Endothelial cell of hepatic sinusoid (primary cell): Measurements from ENCODE around the gene GSPT1.

ENCODE experiments used
- in situ Hi-C: cut with HindIII; loops from 2 replicates; pipeline ENCODE4 v1.10.0; 2017; ENCODE audit warnings: low sequenced_read_pairs

Gene GSPT1

DNA sequence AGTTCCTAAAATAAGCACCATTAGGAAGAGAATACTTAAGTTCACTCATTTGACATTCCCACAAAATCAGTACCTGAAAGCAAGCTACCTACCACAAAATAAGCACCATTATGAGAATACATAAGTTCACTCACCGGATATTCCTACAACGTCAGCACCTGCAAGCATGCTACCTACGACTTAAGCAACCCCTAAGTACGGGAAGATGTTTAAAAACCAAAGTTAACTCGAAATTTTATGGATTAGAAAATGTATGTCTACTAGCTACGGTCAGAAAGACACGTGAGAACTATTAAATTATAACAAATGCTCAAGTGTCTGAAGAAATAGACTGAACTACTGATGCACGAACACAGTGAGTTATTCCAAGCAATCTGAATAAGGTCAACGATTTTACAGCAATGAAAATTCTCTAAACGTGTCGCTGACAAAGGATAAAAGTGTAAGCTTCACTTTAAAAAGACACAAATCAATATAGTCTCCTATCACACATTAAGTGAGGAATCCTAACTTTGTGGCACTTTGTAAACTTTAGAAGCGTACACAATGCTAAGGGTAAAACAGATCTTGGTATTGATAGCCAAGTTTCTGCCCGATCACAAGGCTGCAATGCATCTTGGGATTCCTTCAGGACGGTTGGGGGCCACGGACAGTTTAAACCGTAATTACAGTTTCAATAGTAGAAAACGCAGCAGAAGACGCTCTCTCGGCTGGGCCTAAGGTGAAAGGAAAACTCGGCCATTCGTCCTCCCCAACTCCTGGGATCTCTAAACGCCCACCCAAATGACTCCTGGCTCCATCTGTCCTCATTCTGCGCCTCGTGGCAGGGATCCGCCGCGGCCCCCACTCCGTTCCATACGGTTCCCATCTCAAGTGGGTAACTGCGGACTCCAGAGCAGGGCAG lies 1.3 kb downstream of the GSPT1 start:
- in situ Hi-C loops: loop anchor here (5.0 kb wide), 1 partner anchor 77 kb away; no protein-coding TSS in a partner anchor

DNA sequence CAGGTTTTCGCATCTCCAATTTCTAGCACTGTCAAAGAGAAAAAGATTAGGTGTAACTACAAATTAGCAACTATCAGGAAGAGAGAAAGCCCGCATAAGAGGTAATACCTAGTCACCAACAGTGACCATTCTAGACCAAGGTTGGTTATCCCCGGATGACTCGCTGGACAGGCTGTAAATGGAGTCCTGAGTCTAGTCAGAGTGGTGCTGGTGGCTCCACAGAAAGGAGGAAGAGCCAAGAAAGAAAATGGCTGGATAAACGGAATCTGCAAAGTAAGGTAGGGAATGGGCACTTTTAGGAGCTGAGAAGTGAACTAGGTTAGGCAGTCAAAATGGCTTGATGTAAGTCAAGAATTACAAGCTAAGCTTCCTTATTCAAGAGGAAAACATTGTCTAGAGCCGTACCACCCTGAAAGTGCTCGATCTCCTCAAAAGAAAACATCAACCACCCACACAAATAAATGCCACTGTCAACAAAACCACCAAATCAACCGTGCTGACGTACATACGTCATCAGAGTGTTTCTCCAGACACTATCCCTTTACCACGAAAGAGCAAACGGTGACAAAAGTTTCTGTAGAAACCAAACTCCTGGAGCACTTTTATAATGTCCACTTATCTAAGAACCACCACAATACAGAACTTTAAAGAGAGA lies 2.2 kb downstream of the GSPT1 start:
- in situ Hi-C loops: no loop called here

DNA sequence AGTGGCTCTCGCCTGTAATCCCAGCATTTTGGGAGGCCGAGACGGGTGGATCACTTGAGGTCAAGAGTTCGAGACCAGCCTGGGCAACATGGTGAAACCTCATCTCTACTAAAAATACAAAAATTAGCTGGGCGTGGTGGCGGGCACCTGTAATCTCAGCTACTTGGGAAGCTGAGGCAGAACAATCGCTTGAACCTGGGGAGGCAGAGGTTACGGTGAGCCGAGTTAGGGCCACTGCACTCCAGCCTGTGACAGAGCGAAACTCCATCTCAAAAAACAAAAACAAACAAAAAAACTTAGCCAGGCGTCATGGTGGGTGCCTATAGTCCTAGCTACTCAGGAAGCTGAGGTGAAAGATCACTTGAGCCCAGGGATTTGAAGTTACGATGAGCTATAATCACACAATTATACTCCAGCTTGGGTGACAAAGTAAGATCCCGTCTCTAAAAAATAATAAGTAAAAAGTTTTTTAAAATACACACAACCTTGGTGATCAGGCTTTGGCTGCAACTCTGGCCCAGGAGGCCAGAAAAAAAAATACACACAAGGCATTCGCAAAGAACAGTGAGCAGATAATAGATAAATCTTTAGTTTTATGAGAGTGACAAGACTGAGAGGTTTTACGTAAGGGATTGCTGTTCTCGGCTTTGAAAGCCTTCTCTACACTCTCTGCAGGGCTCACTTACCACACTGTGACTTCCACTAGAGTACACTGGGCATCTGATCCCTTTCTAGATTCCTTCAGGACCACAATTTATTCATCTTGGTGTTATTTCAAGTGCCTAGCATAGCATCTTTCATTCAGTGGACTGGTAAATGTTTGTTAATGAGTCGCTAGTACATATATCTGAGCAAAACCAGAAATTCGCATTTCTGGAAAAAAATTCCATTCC lies 5.9 kb downstream of the GSPT1 start:
- in situ Hi-C loops: no loop called here

DNA sequence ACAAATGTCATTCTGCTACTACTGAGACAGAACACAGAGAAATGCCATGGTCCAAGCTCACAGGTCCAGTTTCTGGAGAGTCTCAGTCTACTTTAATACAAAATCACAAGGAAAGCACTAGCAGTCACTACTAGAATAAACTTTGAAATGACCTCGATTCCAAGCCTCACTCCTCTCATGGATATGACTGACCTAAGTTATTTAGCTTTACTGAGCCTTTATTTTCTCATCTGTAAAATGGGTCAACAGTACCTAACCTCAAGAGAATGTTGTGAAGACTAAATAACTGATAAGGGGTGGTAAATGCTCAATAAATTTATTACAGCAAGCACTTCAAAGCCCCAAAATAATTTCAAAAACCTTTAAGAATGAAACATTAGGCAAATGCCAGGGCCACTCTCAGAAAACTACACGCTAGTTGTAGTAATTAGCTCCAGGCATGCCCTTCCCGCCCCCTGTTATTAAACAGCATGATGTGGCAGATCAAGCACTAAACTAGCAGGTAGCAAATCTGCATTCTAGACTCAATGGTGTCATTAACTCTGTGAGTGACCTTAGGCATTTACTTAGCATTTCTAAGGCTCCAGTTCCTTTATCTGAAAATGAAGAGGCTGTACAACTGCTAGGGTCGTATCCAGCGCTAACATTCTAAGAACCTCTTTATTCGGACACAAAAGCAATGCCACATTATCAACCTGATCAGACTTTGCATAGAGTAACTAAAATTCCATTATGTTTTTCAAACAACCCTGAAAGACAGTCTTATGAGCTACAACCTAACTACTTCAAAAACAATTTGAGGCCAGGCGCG lies 8.4 kb downstream of the GSPT1 start:
- in situ Hi-C loops: no loop called here

DNA sequence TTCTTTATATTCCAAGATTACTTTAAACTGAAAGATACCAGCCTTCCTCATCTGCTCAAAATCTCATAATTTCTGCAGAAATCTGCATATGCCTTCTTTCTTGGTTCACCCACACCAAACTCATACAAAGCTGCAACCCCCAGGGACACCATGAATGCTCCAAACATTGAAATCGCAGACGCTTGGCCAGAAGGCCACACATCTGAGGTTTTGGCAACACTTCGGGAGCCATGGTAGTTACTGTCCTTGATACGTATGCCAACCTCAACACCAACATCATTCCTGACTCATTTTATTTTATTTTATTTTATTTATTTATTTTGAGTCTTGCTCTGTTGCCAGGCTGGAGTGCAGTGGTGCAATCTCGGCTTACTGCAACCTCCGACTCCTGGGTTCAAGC lies 11.8 kb downstream of the GSPT1 start:
- in situ Hi-C loops: no loop called here

DNA sequence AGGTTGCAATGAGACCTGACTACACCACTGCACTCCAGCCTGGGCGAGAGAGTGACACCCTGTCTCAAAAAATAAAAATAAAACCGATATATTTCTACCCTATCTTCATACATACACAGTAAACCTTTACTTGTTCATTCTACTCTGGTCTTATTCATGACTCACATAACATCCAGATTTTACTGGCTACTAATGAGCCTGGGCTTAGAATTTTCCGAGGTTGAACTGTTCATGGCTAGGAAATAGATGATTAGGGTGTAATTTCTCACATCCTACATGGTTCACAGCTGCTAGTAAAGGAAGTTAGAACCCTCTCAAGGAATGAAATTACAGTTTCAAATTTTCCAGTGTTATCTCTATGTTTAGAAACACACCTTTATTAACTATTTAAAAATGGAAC lies 14.7 kb downstream of the GSPT1 start:
- in situ Hi-C loops: no loop called here

DNA sequence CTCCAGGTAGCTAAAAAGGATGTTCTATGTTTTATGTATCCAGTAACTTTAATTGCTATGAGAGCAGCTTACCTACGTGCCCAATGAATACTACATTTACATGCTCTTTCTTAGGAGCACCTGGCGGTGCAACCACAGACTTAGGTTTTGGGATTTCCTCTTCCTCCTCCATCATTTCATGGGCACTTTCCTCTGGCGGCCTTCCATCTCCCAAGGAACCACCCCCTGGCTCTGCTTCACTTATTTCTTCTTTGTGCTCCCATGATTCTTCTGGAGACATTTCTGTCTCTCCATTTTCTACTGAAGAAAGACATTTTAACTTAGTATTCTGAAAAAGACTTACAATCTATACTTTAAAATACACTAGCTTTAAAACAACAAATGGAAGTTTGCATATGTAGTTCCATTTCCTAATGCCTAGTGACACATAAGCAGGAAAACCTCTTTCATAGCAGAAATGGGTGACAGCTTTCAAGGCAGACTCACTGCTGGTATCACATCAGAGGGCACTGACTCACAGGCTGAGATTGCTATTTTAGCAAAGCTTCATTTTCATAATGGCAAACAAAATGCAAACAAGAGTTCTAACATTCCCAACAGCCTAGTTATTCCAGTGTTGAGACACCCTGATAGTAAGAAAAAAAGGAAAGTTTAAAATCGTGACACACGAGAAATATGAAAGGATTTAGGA lies 19.1 kb downstream of the GSPT1 start:
- in situ Hi-C loops: no loop called here

DNA sequence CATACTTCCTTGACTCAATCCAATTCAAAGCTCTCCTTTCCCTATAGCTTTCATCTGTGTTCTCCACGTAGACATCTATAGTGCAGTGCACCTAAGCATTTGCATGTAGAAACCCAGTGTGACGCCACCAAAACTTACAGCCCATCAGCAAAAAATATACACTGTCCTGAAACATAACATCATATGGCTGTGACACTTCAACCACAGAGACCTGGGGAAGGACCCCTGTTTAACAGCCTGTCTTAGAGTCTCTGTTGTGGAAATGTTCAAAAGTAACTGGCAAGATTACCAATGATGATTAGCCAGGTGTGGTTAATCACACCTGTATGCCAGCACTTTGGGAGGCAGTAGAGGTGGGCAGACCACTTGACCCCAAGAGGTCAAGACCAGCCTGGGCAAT lies 22.2 kb downstream of the GSPT1 start:
- in situ Hi-C loops: no loop called here

DNA sequence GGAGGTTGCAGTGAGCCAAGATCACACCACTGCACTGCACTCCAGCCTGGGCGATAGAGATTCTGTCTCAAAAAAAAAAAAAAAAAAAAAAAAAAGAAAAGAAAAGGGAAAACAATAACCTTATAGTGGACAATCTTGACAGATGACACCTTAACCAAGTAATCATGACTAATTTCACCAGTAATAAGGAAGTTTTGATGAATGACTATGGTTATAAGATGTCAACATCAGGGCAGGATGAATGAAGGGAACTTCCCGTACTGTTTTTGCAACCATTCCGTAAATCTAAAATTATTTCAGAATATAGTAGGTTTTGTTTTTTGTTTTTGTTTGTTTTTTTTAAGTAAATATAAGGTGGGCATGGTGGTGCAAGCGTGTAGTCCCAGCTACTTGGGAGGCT lies 23.0 kb downstream of the GSPT1 start:
- in situ Hi-C loops: no loop called here

DNA sequence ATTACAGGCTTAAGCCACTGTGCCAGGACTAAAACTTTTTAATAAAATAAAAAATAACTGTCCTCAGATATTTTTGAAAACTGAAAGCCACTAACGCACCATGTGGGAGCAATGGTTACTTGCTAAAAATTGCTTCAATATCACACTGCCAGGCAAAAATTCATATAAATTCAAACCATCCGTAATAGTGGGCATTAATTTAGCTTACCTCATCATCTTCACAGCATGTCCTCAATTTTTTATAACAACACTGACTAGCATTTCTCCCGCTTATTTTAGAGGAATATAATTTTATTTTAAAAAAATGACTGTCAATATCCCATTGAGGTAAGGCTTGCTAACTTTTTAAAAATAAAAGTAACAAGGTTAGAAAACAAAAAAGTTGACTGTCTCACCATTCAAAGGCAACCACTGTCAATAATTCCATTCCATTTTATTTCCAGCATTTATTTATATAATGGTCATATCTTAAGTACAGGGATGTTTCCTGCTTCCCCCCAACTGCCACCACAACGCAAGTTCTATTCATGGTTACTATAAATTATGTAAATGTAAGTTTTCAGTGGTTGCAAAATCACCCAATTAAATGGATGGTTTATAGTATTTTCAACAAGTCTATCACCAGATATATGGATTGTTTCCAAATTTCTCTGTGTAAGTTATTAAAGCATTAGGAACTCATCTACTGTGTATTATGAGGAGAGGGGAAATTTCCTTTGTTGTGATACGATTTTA lies 25.4 kb downstream of the GSPT1 start:
- in situ Hi-C loops: no loop called here

DNA sequence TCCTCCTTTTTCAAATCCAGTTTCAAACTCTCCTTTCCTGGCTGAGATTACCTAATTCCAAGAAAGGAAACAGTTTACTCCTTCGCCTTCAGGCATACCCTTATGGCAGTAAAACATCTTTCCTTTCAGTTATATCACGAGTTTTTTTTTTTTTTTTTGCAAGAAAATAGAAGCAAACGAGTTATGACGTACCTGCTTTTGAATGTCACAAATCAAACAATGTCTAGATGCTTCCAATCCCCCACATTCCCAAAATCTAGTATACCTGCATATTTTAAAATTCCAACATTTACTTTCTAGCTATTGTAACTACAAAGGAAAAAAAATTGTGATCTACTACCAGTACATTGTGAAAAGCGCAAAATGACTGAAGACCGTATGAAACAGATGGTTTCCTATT lies 28.9 kb downstream of the GSPT1 start:
- in situ Hi-C loops: no loop called here

DNA sequence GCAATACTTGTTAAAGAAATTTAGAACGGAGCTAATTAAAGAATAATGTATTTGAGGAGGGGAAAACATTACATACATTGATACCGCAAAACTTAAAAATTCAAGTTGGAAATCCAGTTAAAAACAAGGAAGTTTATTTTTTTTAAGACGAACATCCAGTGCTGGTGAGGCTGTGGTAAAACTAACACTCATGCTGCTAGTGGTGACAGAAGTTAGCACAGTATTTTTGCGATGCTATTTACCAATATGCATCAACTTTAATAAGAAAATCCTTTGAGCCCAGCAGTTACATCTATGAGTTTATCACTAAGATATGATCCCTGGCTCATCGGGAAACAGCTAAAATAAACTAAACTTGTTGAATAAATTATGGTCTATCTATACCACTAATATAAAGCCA lies 31.7 kb downstream of the GSPT1 start:
- in situ Hi-C loops: no loop called here

DNA sequence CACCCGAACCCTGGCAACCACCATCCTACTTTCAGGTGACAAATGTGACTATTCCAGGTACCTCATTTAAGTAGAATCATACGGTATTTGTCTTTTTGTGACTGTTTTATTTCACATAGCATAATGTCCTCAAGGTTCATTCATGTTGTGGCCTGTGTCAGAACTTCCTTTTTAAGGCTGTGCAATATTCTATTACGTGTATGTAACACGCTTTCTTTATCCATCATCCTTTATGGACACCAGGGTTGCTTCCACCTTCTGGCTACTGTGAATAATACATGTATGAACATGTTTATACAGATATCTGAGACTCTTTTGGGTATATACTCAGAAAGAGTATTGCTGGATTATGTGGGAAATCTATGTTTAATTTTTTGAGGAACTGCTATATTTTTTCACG lies 35.7 kb downstream of the GSPT1 start:
- in situ Hi-C loops: no loop called here

DNA sequence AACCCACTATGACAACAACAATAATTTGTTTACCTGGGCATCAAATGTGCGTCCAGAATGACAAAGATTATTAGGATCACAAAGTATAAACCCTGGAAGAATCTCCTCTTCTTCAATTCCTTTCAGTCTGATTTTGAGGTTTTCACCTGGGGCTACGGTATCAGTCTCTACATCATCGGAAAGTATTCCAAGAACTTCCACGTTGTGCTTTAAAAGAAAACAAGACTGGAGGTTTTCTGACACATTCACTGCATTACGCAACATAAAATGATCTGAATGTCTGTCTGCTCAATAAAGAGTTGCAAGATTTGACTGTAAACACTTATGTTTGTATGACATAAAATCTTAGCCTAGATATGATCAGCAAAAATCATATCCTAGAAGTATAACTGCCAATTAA lies 38.4 kb downstream of the GSPT1 start:
- in situ Hi-C loops: no loop called here

DNA sequence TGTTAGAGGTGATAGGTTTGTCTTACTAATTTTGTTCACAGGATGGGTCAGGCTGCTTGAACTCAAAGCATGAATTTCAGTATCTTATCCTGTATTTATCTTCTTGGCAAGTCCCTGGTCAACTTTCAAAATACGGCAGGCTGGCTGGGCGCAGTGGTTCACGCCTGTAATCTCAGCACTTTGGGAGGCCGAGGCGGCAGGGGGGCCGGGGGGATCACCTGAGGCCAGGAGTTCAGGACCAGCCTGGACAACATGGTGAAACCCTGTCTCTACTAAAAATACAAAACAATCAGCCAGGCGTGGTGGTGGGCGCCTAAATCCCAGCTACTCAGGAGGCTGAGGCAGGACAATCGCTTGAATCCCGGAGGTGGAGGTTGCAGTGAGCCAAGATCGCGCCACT lies 39.5 kb downstream of the GSPT1 start:
- in situ Hi-C loops: no loop called here

DNA sequence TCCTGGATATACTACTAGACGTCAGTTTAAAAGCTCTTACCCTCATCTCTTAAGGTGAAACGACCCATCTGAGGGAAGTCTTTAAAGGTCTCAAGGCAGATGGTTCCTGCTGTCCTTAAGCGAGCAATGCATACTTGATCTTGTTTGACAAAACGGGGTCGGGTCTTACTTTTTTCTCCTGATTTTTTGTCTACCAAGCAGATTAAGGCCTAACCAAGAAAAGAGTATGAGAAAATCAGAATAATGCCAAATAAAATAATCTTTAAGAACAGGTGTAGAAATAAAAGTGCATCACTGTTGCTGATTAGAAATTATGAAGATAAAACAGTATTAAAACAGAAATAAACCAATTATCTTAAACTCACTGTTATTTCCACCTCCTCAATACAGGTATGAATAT lies 40.0 kb downstream of the GSPT1 start:
- in situ Hi-C loops: no loop called here

DNA sequence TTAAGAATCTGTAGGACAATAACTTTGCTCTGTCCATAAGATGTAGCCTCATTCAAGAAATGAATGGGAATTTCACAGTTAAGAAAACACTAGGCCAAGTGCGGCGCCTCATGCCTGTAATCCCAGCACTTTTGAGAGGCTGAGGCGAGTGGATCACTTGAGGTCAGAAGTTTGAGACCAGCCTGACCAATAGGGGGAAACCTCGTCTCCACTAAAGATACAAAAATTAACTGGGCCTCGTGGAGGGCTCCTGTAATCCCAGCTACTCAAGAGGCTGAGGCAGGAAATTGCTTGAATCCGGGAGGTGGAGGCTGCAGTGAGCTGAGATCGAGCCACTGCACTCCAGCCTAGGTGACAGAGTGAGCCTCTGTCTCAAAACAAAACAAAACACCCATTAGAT lies 44.6 kb downstream of the GSPT1 start:
- in situ Hi-C loops: no loop called here

DNA sequence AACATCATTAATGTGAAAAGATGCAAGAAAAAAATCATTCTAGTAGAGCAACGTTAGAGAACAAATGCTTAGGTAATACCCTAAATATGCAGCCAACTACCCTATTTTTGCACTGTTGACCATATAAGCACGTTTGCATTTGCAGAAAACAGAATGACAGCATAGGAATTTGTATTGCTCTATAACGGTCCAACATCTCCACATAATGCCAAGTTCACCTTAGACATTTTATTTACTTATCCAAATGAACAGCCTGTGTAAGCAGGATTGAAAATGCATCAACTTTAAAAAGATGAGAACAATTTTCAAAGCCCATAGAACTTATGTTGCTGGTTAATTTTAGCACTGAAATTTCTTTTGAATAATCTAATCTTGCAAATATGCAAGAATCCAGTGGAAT lies 45.4 kb downstream of the GSPT1 start:
- in situ Hi-C loops: no loop called here
